Iris pigment epithelial cell (primary cell): Measurements from ENCODE around the gene UBA3.

Source experiments
- DNase-seq: peaks from one replicate; pipeline ENCODE4 v3.0.0-alpha.2; 2011; ENCODE audit warnings: low read depth

UBA3 gene

GRCh38 chr3:69065318-69065964 is 14.7 kb downstream of the UBA3 start:
- DNase-seq, result peak; percentile 16

GRCh38 chr3:69063636-69064035 is 16.5 kb downstream of the UBA3 start:
- DNase-seq, result no peak

- DNase-seq, result no peak
Observed at GRCh38 chr3:69059688-69060087, 20.5 kb downstream of the UBA3 start.

GRCh38 chr3:69058947-69059224 is 21.3 kb downstream of the UBA3 start:
- no peak for DNase-seq

- DNase-seq, result no peak
Observed at GRCh38 chr3:69058180-69058946, 21.8 kb downstream of the UBA3 start.

- DNase-seq, result no peak
Observed at GRCh38 chr3:69052472-69052898, 27.7 kb downstream of the UBA3 start.

- DNase-seq, result peak; percentile 99
Observed at GRCh38 chr3:69051756-69052471, 28.3 kb downstream of the UBA3 start, which contains the start of gene TMF1. TMF1 (minus strand) TSS chr3:69052333; CDS start chr3:69052086, 247 bp downstream.

GRCh38 chr3:69048990-69049389 is 31.2 kb downstream of the UBA3 start:
- no peak for DNase-seq

GRCh38 chr3:69044608-69045007 is 35.6 kb downstream of the UBA3 start:
- no peak for DNase-seq

- peak; percentile 94 for DNase-seq
Observed at GRCh38 chr3:69033470-69033869, 46.7 kb downstream of the UBA3 start.

- DNase-seq, result no peak
Observed at GRCh38 chr3:69032737-69033136, 47.4 kb downstream of the UBA3 start.

GRCh38 chr3:69032142-69032541 is 48.0 kb downstream of the UBA3 start:
- peak; percentile 86 for DNase-seq

GRCh38 chr3:69031635-69032034 is 48.5 kb downstream of the UBA3 start:
- peak; percentile 72 for DNase-seq

GRCh38 chr3:69020857-69021256 is 59.3 kb downstream of the UBA3 start:
- no peak for DNase-seq

- no peak for DNase-seq
Observed at GRCh38 chr3:69020424-69020823, 59.7 kb downstream of the UBA3 start.

GRCh38 chr3:69016901-69017300 is 63.3 kb downstream of the UBA3 start:
- no peak for DNase-seq

- no peak for DNase-seq
Observed at GRCh38 chr3:69016102-69016501, 64.1 kb downstream of the UBA3 start.

GRCh38 chr3:69014022-69014580 is 66.1 kb downstream of the UBA3 start:
- DNase-seq, result peak; percentile 10

GRCh38 chr3:69013253-69014021 is 66.7 kb downstream of the UBA3 start, which contains the start of gene EOGT:
EOGT (minus strand) TSS chr3:69013684; CDS start chr3:69009846, 3,838 bp downstream.
- DNase-seq, result peak; percentile 88

- DNase-seq, result peak; percentile 59
Observed at GRCh38 chr3:69012800-69013252, 67.3 kb downstream of the UBA3 start.

- DNase-seq, result peak; percentile 9
Observed at GRCh38 chr3:69012100-69012799, 67.9 kb downstream of the UBA3 start.
